HG03457 (cell line): Measurements from ENCODE around the gene PIP4K2A.
"Not testable (repeated sequence)": the region's sequence is repeated elsewhere in the genome, so short reads cannot be mapped to it uniquely, and the experiment has no call there.

ENCODE experiments used
- ATAC-seq: cut with Tn5 transposase; IDR thresholded peaks from one replicate; pipeline ENCODE4 v1.9.1; 2021; ENCODE audit warnings: moderate number of reproducible peaks; ENCODE audit not compliant: unreplicated experiment

Gene PIP4K2A

GRCh38 chr10:22714479-22715289, at the start of gene PIP4K2A:
Gene PIP4K2A (minus strand): TSS chr10:22714578. CDS start chr10:22714326, 252 bp downstream.
- peak; percentile 61 for ATAC-seq

- ATAC-seq = no peak
These were observed 47.3 kb upstream of the PIP4K2A start for GRCh38 chr10:22761569-22762220.

GRCh38 chr10:22760025-22760424, 45.6 kb upstream of the PIP4K2A start:
- no peak for ATAC-seq

GRCh38 chr10:22758867-22759266, 44.5 kb upstream of the PIP4K2A start:
- ATAC-seq = no peak

- no peak for ATAC-seq
These were observed 39.9 kb upstream of the PIP4K2A start for GRCh38 chr10:22754296-22754695.

- no peak for ATAC-seq
These were observed 39.4 kb upstream of the PIP4K2A start for GRCh38 chr10:22753786-22754185.

GRCh38 chr10:22752272-22752889, 38.0 kb upstream of the PIP4K2A start:
- no peak for ATAC-seq

GRCh38 chr10:22750131-22750530, 35.8 kb upstream of the PIP4K2A start:
- ATAC-seq = no peak

- ATAC-seq = not testable (repeated sequence)
These were observed 30.5 kb upstream of the PIP4K2A start for GRCh38 chr10:22744858-22745257.

GRCh38 chr10:22742678-22743077, 28.3 kb upstream of the PIP4K2A start:
- peak; percentile 90 for ATAC-seq

- ATAC-seq = not testable (repeated sequence)
These were observed 27.3 kb upstream of the PIP4K2A start for GRCh38 chr10:22741631-22742030.

- no peak for ATAC-seq
These were observed 25.8 kb upstream of the PIP4K2A start for GRCh38 chr10:22740180-22740579.

GRCh38 chr10:22737587-22737986, 23.2 kb upstream of the PIP4K2A start:
- ATAC-seq = no peak

- ATAC-seq = no peak
These were observed 21.8 kb upstream of the PIP4K2A start for GRCh38 chr10:22736134-22736533.

- no peak for ATAC-seq
These were observed 19.6 kb upstream of the PIP4K2A start for GRCh38 chr10:22733992-22734391.

- ATAC-seq = no peak
These were observed 13.3 kb upstream of the PIP4K2A start for GRCh38 chr10:22727663-22728062.

GRCh38 chr10:22727112-22727511, 12.7 kb upstream of the PIP4K2A start:
- ATAC-seq = no peak

- no peak for ATAC-seq
These were observed 10.4 kb upstream of the PIP4K2A start for GRCh38 chr10:22724773-22725172.

GRCh38 chr10:22723783-22724182, 9.4 kb upstream of the PIP4K2A start:
- peak; percentile 45 for ATAC-seq

- peak; percentile 55 for ATAC-seq
These were observed 9.0 kb upstream of the PIP4K2A start for GRCh38 chr10:22723343-22723779.

- ATAC-seq = no peak
These were observed 8.3 kb upstream of the PIP4K2A start for GRCh38 chr10:22722626-22723169.
